HepG2 (cell line): Measurements from ENCODE around the gene KLHL36. TPM values are rescaled to one million over a fixed set of nuclear protein-coding genes. Genes with fewer than 3 reads are reported as not detected.

Experiments used
- AGO2 ChIP-seq: fragments of 200-400 bp; formaldehyde crosslinking; optimal IDR thresholded peaks from 2 replicates; pipeline ENCODE3; 2017; ENCODE audit warnings: mild to moderate bottlenecking, low read depth, low read length, moderate library complexity
- CREB3 ChIP-seq: sonication (generic); formaldehyde crosslinking; IDR thresholded peaks from 2 replicates; pipeline ENCODE4 v1.5.0; 2020; ENCODE audit warnings: missing genetic modification reagents
- ISL2 ChIP-seq: sonication (generic); formaldehyde crosslinking; IDR thresholded peaks from 2 replicates; pipeline ENCODE4 v1.5.0; 2020; ENCODE audit warnings: missing genetic modification reagents
- KLF11 ChIP-seq: IDR thresholded peaks from 2 replicates; pipeline ENCODE4 v1.6.1; 2016; ENCODE audit warnings: missing compliant biosample characterization
- MED13 ChIP-seq: sonication (generic); formaldehyde crosslinking; IDR thresholded peaks from 2 replicates; pipeline ENCODE4 v1.5.0; 2020; ENCODE audit warnings: missing genetic modification reagents
- NFKBIZ ChIP-seq: IDR thresholded peaks from 2 replicates; pipeline ENCODE4 v1.6.1; 2018; ENCODE audit warnings: missing genetic modification reagents, missing compliant biosample characterization
- ONECUT2 ChIP-seq: sonication (generic); formaldehyde crosslinking; IDR thresholded peaks from 2 replicates; pipeline ENCODE4 v1.4.0; 2020; ENCODE audit warnings: missing genetic modification reagents
- PHF8 ChIP-seq: sonication (generic); formaldehyde crosslinking; IDR thresholded peaks from 2 replicates; pipeline ENCODE4 v1.5.0; 2020; ENCODE audit warnings: missing genetic modification reagents
- STAT5B ChIP-seq: sonication (generic); formaldehyde crosslinking; IDR thresholded peaks from 2 replicates; pipeline ENCODE4 v1.4.0; 2020; ENCODE audit warnings: missing genetic modification reagents
- TBX2 ChIP-seq: sonication (generic); formaldehyde crosslinking; IDR thresholded peaks from 2 replicates; pipeline ENCODE4 v1.5.0; 2020; ENCODE audit warnings: missing genetic modification reagents, mild to moderate bottlenecking, borderline replicate concordance
- TEF ChIP-seq: sonication (generic); formaldehyde crosslinking; IDR thresholded peaks from 2 replicates; pipeline ENCODE4 v1.5.0; 2020; ENCODE audit warnings: missing genetic modification reagents
- TIGD3 ChIP-seq: sonication (generic); formaldehyde crosslinking; IDR thresholded peaks from 2 replicates; pipeline ENCODE4 v1.5.1; 2020; ENCODE audit warnings: mild to moderate bottlenecking, missing genetic modification reagents, borderline replicate concordance
- ZBTB38 ChIP-seq: sonication (generic); formaldehyde crosslinking; IDR thresholded peaks from 2 replicates; pipeline ENCODE4 v1.5.1; 2020; ENCODE audit warnings: mild to moderate bottlenecking, missing genetic modification reagents
- ZFX ChIP-seq: sonication (generic); formaldehyde crosslinking; IDR thresholded peaks from 2 replicates; pipeline ENCODE4 v1.4.0; 2020; ENCODE audit warnings: mild to moderate bottlenecking, low read depth, missing genetic modification reagents, moderate library complexity
- ZNF598 ChIP-seq: sonication (generic); formaldehyde crosslinking; IDR thresholded peaks from 2 replicates; pipeline ENCODE4 v1.5.1; 2020; ENCODE audit warnings: mild to moderate bottlenecking, missing genetic modification reagents, borderline replicate concordance
- ZNF614 ChIP-seq: IDR thresholded peaks from 2 replicates; pipeline ENCODE4 v1.6.1; 2018; ENCODE audit warnings: missing biosample characterization, missing genetic modification reagents, inconsistent platforms, borderline replicate concordance
- ZNF687 ChIP-seq: sonication (generic); formaldehyde crosslinking; IDR thresholded peaks from 2 replicates; pipeline ENCODE4 v1.5.1; 2020; ENCODE audit warnings: mild to moderate bottlenecking, missing genetic modification reagents, moderate library complexity
- ZNF710 ChIP-seq: sonication (generic); formaldehyde crosslinking; IDR thresholded peaks from 2 replicates; pipeline ENCODE4 v1.5.0; 2020; ENCODE audit warnings: mild to moderate bottlenecking, missing genetic modification reagents, borderline replicate concordance
- ZNF775 ChIP-seq: sonication (generic); formaldehyde crosslinking; IDR thresholded peaks from 2 replicates; pipeline ENCODE4 v1.4.0; 2020; ENCODE audit warnings: missing genetic modification reagents, mild to moderate bottlenecking, moderate library complexity, borderline replicate concordance
- ZNF883 ChIP-seq: sonication (generic); formaldehyde crosslinking; IDR thresholded peaks from 2 replicates; pipeline ENCODE4 v1.5.1; 2020; ENCODE audit warnings: mild to moderate bottlenecking, missing genetic modification reagents; ENCODE audit errors: not compliant biosample characterization
- polyA plus RNA-seq, 8 experiments: library from polyadenylated mRNA; depleted of rRNA in 3 of 8; stranded (reverse) in 7 of 8; unstranded in 1 of 8; fragments of >200 nt; fragmentation: Illumina TruSeq in 4 of 8; extraction: Trizol in 4 of 8; gene quantifications; 2 replicates each; pipeline versions ENCODE4 v1.2.1 to v1.2.3, GENCODE V29; 2011 to 2016; ENCODE audit warnings: low read depth in 4 of 8, missing spikeins in 1 of 8, mixed read lengths in 1 of 8; ENCODE audit not compliant: insufficient read depth in 1 of 8
- total RNA-seq, 5 experiments: library from RNA; depleted of rRNA; stranded (reverse); fragments of >200 nt; fragmentation: Illumina TruSeq; extraction: Trizol; gene quantifications; 2 replicates each; pipeline ENCODE4 v1.2.3, GENCODE V29; 2016; ENCODE audit warnings: low read depth in 1 of 5

Gene KLHL36
- total and polyA plus RNA-seq, 2 of the 13 experiments (the other 11 are each of a cell fraction or from before 2014, with no cell fraction given), result 24.3 to 26.0 TPM

- TF ChIP-seq STAT5B (CRISPR knock-in tag), result 0 out of 2 replicates have a peak, but pooled peaks have one; percentile 15
- 0 out of 2 replicates have a peak, but pooled peaks have one; percentile 5 for TF ChIP-seq ZNF775 (CRISPR knock-in tag)
- TF ChIP-seq ZNF687, result peak; percentile 92
- peak; percentile 1 for TF ChIP-seq ZNF883 (CRISPR knock-in tag)
- TF ChIP-seq ZNF614 (CRISPR knock-in tag), result 0 out of 2 replicates have a peak, but pooled peaks have one; percentile 30
- 0 out of 2 replicates have a peak, but pooled peaks have one; percentile 20 for TF ChIP-seq ISL2 (CRISPR knock-in tag)
- 0 out of 2 replicates have a peak, but pooled peaks have one; percentile 4 for TF ChIP-seq TBX2 (CRISPR knock-in tag)
- TF ChIP-seq AGO2, result peak; percentile 25
- TF ChIP-seq ZBTB38 (CRISPR knock-in tag), result 0 out of 2 replicates have a peak, but pooled peaks have one; percentile 21
- TF ChIP-seq ZFX (CRISPR knock-in tag), result peak; percentile 41
- TF ChIP-seq MED13 (CRISPR knock-in tag), result 0 out of 2 replicates have a peak, but pooled peaks have one; percentile 51
- TF ChIP-seq ONECUT2, result no peak
- no peak for TF ChIP-seq NFKBIZ
- TF ChIP-seq TEF (CRISPR knock-in tag), result peak; percentile 21; the same call in 1 of the 2 replicates
- no peak for TF ChIP-seq CREB3
- peak; percentile 59; the same call in 1 of the 2 replicates for TF ChIP-seq PHF8 (CRISPR knock-in tag)
- no peak for TF ChIP-seq KLF11 (CRISPR knock-in tag)
- TF ChIP-seq ZNF710 (CRISPR knock-in tag), result no peak
- TF ChIP-seq ZNF598 (CRISPR knock-in tag), result peak; percentile 52; the same call in 1 of the 2 replicates
- TF ChIP-seq TIGD3 (CRISPR knock-in tag), result no peak
Observed at GRCh38 chr16:84617041-84617790, 31.1 kb upstream of the KLHL36 start (continued).
